WTC11 (cell line): ENCODE measurements around the gene GALNT2.

ENCODE experiments used
- ELF4 ChIP-seq: sonication (generic); formaldehyde crosslinking; IDR thresholded peaks from 2 replicates; pipeline ENCODE4 v1.8.1; 2022; ENCODE audit warnings: low read depth, mild to moderate bottlenecking, moderate library complexity, missing genetic modification reagents
- ETV6 ChIP-seq: sonication (generic); formaldehyde crosslinking; IDR thresholded peaks from 2 replicates; pipeline ENCODE4 v1.8.1; 2022; ENCODE audit warnings: mild to moderate bottlenecking, missing genetic modification reagents
- GTF2I ChIP-seq: fragments of 250-450 bp; sonication (Bioruptor Pico); conservative IDR thresholded peaks from 2 replicates; pipeline ENCODE4 v1.4.0; 2021; ENCODE audit warnings: mild to moderate bottlenecking
- JUN ChIP-seq: sonication (generic); formaldehyde crosslinking; IDR thresholded peaks from 2 replicates; pipeline ENCODE4 v1.8.0; 2023; ENCODE audit warnings: mild to moderate bottlenecking, missing genetic modification reagents
- NR1H2 ChIP-seq: sonication (generic); formaldehyde crosslinking; IDR thresholded peaks from 2 replicates; pipeline ENCODE4 v1.9.0; 2021; ENCODE audit warnings: mild to moderate bottlenecking, moderate library complexity, missing genetic modification reagents
- NR2C2 ChIP-seq: sonication (generic); formaldehyde crosslinking; IDR thresholded peaks from 2 replicates; pipeline ENCODE4 v1.8.0; 2022; ENCODE audit warnings: mild to moderate bottlenecking, missing genetic modification reagents
- NR3C1 ChIP-seq: sonication (generic); formaldehyde crosslinking; conservative IDR thresholded peaks from 2 replicates; pipeline ENCODE4 v1.8.1; 2023; ENCODE audit warnings: low read depth, mild to moderate bottlenecking, missing genetic modification reagents
- SP1 ChIP-seq: sonication (generic); formaldehyde crosslinking; conservative IDR thresholded peaks from 2 replicates; pipeline ENCODE4 v1.8.1; 2022; ENCODE audit warnings: missing genetic modification reagents
- ZNF232 ChIP-seq: sonication (generic); formaldehyde crosslinking; IDR thresholded peaks from 2 replicates; pipeline ENCODE4 v1.8.0; 2022; ENCODE audit warnings: mild to moderate bottlenecking, missing genetic modification reagents
- TF ChIP-seq, protein P1 (sequence below): fragments of 200-600 bp; IDR thresholded peaks from 2 replicates; pipeline ENCODE4 v1.8.0; 2022; ENCODE audit warnings: antibody characterized with exemption
- TF ChIP-seq, protein P2 (sequence below): sonication (generic); formaldehyde crosslinking; IDR thresholded peaks from 2 replicates; pipeline ENCODE4 v1.8.1; 2022; ENCODE audit warnings: mild to moderate bottlenecking, missing genetic modification reagents, moderate library complexity, borderline replicate concordance
- TF ChIP-seq, protein P3 (sequence below): sonication (generic); formaldehyde crosslinking; IDR thresholded peaks from 2 replicates; pipeline ENCODE4 v1.8.1; 2022; ENCODE audit warnings: low read depth, mild to moderate bottlenecking, moderate library complexity, missing genetic modification reagents, borderline replicate concordance
- TF ChIP-seq, protein P4 (sequence below): sonication (generic); formaldehyde crosslinking; IDR thresholded peaks from 2 replicates; pipeline ENCODE4 v1.8.0; 2022; ENCODE audit warnings: mild to moderate bottlenecking, missing genetic modification reagents

DNA sequence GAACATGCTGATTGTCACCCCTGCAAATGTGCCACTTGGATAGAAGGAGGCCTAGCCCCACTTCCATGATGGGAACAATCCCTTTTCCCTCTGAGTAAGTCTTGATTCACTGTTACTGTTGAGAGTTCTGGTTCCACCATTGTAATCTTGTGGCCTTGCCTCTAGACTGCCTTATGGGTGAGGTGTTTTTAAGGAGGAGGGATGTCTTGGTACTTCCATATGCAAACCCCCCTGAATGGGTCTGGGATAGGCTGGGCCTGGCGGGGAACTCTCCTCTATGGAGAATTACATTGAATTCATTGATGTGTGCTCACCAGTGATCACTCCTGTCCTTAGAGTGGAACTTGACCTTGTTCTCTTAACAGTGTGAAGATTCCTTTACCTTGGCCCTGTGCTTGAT lies 5.8 kb downstream of the GALNT2 start:
- TF ChIP-seq, protein P1, sequence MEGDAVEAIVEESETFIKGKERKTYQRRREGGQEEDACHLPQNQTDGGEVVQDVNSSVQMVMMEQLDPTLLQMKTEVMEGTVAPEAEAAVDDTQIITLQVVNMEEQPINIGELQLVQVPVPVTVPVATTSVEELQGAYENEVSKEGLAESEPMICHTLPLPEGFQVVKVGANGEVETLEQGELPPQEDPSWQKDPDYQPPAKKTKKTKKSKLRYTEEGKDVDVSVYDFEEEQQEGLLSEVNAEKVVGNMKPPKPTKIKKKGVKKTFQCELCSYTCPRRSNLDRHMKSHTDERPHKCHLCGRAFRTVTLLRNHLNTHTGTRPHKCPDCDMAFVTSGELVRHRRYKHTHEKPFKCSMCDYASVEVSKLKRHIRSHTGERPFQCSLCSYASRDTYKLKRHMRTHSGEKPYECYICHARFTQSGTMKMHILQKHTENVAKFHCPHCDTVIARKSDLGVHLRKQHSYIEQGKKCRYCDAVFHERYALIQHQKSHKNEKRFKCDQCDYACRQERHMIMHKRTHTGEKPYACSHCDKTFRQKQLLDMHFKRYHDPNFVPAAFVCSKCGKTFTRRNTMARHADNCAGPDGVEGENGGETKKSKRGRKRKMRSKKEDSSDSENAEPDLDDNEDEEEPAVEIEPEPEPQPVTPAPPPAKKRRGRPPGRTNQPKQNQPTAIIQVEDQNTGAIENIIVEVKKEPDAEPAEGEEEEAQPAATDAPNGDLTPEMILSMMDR = no peak
- TF ChIP-seq, protein P2, sequence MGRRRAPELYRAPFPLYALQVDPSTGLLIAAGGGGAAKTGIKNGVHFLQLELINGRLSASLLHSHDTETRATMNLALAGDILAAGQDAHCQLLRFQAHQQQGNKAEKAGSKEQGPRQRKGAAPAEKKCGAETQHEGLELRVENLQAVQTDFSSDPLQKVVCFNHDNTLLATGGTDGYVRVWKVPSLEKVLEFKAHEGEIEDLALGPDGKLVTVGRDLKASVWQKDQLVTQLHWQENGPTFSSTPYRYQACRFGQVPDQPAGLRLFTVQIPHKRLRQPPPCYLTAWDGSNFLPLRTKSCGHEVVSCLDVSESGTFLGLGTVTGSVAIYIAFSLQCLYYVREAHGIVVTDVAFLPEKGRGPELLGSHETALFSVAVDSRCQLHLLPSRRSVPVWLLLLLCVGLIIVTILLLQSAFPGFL = no peak
- no peak for TF ChIP-seq NR1H2 (CRISPR knock-in tag)
- TF ChIP-seq ETV6 (CRISPR knock-in tag) = no peak
- TF ChIP-seq ZNF232 (CRISPR knock-in tag) = no peak
- no peak for TF ChIP-seq NR3C1 (CRISPR knock-in tag)
- no peak for TF ChIP-seq GTF2I (CRISPR knock-in tag)
- TF ChIP-seq SP1 (CRISPR knock-in tag) = no peak
- no peak for TF ChIP-seq ELF4 (CRISPR knock-in tag)
- no peak for TF ChIP-seq JUN
- TF ChIP-seq NR2C2 (CRISPR knock-in tag) = no peak
- TF ChIP-seq, protein P3, sequence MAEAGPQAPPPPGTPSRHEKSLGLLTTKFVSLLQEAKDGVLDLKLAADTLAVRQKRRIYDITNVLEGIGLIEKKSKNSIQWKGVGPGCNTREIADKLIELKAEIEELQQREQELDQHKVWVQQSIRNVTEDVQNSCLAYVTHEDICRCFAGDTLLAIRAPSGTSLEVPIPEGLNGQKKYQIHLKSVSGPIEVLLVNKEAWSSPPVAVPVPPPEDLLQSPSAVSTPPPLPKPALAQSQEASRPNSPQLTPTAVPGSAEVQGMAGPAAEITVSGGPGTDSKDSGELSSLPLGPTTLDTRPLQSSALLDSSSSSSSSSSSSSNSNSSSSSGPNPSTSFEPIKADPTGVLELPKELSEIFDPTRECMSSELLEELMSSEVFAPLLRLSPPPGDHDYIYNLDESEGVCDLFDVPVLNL (CRISPR knock-in tag) = no peak
- TF ChIP-seq, protein P4, sequence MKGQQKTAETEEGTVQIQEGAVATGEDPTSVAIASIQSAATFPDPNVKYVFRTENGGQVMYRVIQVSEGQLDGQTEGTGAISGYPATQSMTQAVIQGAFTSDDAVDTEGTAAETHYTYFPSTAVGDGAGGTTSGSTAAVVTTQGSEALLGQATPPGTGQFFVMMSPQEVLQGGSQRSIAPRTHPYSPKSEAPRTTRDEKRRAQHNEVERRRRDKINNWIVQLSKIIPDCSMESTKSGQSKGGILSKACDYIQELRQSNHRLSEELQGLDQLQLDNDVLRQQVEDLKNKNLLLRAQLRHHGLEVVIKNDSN (CRISPR knock-in tag) = no peak
